HG02852 (cell line): Measurements from ENCODE around the gene TLE1.
"Not testable (repeated sequence)": the region's sequence is repeated elsewhere in the genome, so short reads cannot be mapped to it uniquely, and the experiment has no call there.

Source experiments
- ATAC-seq: cut with Tn5 transposase; IDR thresholded peaks from one replicate; pipeline ENCODE4 v1.9.1; 2021; ENCODE audit warnings: mild to moderate bottlenecking, moderate library complexity; ENCODE audit not compliant: unreplicated experiment

The TLE1 gene

DNA sequence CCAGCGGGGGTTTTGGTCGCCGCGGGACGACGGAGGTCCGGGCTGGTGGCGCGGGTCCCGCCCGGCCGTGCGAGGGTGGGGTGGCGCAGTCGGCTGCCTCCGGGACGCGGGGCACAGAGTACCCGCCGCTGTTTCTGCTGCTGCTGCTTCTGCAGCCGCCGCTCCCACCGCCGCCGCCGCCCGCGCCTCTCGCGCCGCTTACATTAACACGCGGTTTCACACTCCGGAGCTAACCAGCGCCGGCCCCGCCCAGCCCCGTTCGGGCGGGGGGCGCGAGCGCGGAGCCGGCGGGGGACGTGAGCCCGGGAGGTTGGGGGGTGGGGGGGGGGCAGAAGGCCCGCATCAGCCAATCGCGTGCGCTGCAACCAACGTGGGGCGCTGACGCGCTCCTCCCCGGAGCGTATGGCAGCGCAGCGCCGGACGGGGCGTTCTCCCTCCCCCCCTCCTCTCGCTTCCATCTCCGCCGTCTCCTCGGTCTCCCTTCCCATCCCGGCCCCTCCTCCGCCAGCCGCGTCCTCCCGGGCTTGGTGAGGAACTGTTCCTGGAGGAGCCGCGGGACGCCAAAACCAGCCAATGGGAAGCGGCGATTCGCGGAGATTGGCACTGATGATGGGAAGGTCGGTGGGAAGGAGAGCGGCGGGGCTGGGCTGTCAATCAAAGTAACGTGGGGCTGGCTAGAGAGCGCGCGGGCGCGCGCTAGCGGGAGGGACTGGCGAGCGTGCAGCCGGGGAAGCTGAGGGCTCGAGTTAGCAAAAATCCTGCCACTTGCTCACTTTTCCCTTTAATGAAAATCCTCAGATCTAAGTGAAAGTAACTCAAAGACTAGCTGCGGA lies at the start of gene TLE1:
TLE1 (minus strand) TSS at position 205 of the 833 bp plus-strand sequence. CDS start 1,307 bp downstream, outside the sequence.
- ATAC-seq = peak; percentile 79

GRCh38 chr9:81737871-81738507 lies 48.6 kb upstream of the TLE1 start:
- ATAC-seq = no peak

DNA sequence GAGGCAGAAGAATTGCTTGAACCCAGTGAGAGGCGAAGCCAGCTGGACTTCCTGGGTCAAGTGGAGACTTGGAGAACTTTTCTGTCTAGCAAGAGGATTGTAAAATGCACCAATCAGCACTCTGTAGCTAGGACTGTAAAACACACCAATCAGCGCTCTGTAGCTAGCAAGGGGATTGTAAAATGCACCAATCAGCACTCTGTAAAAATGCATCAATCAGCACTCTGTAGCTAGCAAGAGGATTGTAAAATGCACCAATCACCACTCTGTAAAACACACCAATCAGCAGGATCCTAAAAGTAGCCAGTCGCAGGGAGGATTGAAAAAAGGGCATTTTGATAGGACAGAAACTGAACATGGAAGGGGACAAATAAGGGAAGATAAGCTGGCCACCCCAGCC lies 41.2 kb upstream of the TLE1 start:
- not testable (repeated sequence) for ATAC-seq

DNA sequence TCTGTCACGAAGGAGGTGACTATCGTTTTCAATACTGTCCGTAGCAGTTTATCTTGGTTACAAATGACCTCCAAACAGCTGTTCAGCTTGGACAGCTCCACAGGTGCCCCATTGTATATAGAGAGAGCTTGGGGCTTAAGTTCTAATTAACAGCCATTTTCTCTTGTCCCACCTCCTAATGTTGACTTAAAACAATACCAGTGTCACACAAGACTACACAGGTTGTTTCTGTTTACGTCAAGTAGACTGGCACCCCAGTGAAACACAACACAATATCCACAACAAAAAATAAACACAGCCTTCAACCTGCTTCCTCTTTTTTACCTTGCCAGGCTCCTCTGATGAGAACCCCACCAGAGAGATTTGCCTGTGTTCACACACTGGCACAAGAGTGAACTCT lies 39.8 kb upstream of the TLE1 start:
- ATAC-seq = peak; percentile 62

DNA sequence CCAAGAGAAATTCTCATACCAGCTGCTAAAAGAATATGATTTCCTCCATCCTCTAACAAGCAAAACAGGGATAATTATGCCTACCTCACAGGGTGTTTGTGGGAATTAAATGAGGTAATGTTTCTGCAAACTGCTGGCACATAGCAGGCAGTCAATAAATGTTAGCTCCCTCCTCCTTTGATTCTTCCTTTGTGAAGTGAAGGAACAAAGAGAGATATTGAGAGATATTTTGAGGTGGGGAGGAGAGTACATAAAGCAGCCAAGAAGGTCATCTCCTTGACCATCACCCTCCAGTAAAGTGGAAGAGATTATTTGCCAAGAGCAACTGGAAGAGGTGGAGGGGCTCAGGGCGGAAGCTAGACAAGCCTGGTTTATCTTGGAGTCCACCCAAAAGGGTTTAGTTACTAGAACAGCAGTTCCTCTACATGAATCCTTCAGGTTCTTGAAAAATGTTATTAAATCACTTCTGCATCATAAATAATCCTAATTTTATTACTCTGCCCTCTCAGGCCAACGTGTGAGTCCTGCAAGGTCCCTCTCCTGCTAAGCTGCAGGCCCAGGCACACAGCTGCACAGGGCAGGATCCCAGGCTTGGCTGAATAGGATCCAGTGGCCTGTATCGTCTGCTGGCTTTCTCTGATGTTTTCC lies 35.0 kb upstream of the TLE1 start:
- ATAC-seq = no peak

GRCh38 chr9:81722277-81722676 lies 32.9 kb upstream of the TLE1 start:
- no peak for ATAC-seq

DNA sequence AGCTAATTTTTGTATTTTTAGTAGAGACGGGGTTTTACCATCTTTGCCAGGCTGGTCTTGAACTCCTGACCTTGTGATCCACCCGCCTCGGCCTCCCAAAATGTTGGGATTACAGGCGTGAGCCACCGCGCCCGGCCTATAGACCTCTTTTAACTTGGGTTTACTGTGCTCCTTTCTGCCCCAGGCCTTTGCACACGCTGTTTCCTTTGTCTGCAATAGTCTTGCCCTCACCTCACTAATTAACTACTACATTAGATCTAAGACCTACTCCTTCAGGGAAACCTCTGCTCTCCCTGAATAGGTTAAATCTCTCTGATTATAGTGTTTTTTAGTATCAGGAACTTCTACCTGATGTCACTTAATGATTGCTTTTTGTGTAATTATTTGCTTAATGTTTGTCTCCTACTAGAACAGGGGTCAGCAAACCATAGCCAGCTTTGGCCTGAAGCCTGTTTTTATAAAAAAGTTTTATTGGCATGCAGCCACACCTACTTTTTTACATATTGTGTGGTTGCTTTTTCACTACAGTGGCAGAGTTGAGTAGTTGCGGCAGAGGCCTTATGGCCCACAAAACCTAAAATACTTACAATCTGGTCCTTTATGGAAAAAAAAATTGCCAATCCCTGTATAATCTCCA lies 31.2 kb upstream of the TLE1 start:
- no peak for ATAC-seq

DNA sequence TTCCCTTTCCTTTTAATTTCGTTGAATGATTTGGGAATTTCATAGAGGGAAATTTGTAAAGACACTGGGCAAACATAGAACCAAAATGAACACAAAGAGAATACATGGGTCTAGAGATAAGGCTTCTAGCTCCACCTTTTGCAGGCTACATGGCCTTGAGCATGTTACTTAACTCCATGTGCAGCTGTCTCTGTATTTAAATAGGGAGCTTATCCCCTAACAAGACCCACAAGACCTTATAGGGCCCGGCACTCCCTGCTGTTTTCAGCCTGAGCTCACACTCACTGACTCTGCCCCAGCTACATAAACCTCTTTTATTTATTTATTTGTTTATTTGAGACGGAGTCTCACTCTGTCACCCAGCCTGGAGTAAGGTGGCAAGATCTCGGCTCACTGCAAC lies 30.6 kb upstream of the TLE1 start:
- ATAC-seq = no peak

DNA sequence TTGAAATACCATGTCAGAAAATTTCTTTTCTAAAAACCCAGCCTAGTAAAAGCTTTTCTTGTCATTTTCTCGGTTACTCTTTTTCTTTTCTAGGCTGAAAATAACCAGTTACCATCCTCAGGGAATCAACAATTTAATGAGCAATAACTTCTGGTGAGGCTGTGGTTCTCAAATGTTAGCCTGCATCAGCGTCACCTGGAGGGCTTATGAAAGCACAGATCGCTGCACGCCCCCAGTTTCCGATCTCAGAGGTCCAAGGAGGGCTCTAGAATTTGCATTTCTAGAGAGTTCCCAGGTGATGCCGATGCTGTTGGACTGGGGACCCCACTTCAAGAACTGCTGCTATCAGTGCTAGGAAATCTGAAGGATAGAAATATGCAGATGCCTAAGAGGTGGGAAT lies 28.9 kb upstream of the TLE1 start:
- no peak for ATAC-seq

- no peak for ATAC-seq
These were observed 28.4 kb upstream of the TLE1 start for GRCh38 chr9:81717747-81718077.

DNA sequence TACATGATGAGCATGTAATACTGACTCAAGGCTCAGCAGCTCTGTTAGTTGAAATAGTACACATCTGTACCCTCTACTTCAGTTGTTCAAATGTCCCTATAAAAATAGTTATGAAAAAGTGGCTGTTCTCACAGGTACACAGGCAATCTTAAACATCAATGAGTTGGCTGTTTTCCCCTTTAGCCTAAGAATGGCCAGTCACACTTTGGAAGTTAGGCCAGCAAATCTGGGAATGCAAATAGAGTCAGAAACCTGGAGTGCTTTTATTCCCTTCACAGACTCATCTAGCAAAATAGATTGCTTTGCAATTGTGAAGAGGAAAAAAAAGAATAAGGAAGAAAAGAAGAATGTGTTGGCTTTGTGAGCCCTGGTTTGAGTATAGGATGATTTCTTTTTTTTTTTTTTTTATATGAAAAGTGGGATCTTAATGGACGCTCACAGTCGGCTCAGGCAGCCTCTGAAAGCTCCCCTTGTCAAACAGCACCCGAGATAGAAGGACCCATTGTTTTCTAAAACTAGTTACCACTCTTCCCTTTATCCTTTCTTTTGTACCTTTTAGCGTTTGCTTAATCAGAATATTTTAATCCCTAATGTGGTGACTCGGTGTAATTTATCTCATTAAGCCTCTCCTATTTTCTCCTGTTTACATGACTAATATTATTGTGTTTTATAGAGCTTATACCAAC lies 27.9 kb upstream of the TLE1 start:
- ATAC-seq = no peak

DNA sequence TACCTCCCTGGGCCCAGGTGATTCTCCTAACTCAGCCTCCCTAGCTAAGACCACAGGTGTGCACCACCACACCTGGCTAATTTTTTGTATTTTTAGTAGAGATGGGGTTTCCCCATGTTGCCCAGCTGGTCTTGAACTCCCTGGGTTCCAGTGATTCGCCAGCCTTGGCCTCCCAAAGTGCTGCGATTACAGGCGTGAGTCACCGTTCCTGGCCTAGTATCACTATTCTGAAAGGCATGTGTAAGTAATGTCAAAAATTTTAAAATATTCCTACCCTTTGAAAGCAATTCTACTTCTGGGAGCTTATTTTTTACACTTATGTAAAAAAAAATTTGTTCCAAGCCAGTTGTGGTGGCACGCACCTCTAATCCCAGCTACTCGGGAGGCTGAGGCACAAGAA lies 27.1 kb upstream of the TLE1 start:
- no peak for ATAC-seq

DNA sequence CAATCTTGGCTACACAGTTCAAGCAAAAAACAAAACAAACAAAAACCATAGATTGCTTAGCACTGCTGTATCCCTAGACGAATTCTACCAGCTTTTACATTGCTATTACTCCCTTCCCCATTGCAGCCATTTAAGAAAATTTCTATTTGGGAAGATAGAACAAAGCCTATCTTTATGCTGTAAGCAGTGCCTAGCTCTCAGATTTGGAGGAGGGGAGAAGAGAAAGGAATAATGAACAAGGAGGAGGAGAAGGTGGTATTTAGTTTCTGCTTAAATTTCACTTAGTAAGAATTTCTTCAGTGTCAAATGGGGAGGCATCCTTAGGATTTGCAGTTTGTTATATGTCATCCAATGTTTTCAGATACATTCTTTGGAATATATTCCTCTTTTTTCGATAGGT lies 16.2 kb upstream of the TLE1 start:
- ATAC-seq = no peak

DNA sequence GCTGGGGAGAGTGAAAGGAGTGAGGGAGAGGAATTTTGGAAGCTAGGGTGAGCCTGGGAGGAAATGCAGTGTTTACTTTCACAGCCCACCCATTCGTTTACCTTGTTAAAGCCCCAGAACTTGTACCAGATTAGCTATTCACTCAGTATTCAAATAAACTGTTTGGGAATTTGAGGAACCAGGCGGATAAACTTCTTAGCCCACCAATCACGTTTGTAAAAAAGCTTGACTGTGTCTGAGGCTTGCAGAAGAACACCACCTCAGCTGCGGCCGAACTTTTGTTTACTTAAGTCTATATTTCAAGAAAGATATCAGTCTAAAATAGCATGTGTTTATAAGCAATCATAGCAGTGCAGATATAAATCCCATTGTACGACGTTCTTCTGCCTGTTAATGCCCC lies 5.2 kb upstream of the TLE1 start:
- no peak for ATAC-seq

DNA sequence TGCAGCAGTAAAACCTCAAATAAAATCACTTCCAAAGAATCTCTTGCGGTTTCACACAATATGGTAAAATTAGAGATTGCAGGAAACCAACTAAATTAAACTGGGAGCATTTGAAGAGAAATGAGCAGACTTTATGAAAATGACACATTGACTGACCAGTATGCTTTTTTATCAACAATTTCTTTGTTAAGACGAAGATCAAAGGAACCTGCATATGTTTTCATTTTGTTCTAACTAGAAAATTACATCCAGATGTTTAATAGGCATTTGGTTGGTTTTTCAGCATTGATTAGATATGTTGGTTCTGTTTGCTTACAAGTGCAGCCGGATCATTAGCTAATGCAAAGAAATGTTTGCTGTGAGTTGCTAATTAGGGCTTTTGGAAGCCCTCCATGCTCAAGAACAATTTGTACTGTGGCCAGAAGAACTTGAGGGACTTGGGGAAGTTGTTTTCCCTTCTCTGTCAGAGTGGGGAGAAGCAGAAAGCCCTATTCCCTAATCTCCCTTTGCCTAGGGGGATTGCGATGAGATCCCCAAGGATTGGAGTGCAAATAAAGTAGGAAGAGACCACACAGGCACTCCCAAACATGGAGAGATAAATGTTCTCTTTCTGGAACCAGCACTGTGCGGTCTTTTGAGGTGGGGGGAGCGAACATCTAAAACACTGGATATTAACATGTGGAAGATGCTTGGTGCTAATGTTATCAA lies 4.5 kb upstream of the TLE1 start:
- ATAC-seq = no peak

DNA sequence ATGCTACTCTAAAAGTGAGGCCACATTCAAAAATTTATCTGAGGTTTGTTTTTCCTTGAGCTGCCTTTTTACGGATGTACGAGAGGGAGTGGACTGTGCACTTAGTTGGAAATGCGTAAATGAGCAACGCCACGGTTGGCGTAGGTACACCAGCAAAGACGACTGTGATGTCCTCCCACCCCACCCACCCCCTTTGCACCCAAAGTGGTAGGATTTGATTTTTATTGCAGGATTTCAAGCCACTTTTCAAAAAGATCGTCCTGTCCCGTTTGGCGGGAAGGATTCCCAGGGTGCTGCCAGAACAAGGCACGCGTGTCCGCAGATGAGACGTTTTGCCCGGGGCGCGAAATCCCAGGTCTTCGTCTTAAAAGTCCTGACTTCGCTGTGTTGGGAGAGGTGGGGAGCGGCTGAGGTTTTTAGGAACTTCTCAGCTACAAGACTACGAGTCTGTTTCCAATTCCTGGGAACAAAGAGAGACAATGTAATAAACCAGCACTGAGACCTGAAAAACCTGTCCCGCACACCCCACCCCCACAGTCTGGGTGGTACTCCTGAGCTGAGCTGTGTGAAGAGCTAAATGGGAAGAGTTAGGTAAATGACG lies 1.0 kb upstream of the TLE1 start:
- ATAC-seq = no peak

DNA sequence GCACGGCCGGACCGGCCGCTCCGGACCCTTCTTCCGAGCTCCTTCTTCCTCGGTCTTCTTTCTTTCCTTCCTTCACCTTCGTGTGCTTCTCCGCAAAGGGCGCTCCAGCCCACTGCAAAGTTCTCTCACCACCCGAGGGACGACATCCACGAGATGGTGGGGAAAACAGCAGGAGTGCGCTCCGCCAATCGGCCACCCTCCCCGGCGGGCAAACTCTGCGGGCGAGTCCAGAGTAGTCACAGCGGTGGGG lies 329 bp downstream of the TLE1 start:
- ATAC-seq = not testable (repeated sequence)

DNA sequence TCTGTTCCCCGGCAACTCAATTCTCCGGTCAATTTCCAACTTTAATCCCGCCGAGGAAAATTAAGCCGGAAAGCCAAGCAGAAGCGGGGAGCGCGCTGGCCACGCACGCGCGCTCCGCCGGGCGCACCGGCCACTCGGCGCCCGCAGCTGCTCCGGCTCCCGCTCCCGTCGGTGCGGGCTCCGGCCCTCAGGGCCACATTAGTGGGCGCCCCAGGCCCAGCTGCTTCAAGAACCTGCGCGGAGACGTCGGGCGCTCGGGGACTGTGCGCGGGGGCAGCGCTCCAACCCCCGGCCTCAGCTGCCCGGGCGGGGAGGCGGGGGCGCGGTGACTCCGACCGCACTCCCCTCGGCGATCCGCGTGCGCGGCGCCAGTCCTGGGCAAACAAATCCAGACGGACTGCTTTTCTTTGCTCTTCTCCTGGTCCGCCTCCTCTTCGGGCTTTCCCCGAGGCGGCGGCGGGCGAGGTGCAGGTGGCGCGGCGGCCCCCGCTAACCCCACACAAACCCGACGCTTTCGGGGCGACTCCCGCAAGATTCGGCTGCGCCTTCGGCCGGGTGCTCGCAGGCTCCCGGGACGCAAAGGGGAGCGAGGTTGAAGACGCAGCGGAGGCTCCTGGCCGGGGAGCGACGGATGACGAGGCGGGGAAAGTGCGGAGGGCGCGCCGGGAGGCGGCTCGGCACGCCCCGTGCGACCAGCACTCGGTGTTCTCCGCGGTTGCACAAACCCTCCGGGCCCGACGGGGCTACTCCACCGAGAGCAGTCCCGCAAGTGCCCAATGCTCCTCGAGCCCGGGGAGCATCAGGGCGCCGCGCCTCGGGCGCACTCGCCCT lies 870 bp downstream of the TLE1 start:
- ATAC-seq = peak; percentile 16

DNA sequence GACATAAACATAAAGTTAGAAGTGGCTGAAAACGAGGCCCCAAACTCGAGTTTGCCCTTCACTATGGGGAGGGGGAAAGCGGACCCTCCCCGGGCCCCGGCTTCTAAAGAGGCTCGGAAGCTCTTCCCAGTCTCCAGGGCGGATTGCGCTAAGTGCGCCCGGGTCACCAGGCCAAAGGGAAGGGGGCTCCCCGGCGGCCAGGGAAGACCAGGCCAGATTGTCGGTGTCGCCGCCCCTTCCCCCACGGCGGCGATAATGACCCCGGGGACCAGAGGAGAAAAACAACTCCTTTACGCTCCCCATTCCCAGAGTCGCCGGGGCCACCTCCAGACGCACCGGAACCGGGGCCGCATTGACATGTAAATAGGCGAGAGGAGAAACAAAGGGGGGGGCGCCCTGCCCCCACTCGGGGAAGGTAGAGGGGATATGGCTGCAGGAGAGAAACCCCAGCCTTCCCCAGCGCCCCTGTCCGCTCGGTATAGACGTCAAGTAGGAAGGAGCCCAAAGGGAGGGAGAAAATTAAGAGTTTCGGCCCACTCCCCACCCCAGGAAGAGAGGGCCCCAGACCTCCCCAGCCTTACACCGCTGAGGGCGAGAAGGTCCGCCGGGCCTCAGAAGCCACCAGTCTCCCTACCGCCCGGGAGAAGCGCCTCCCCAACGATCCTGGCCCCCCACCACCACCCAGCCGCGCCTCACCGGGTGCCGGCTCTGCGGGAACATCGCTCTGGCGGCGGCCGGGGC lies 1.7 kb downstream of the TLE1 start:
- no peak for ATAC-seq
